Activated naive CD8-positive, alpha-beta T cell treated with anti-CD3 and anti-CD28 coated beads, Interleukin-2, amount 50 U/mL, for 16 hours (primary cell): ENCODE data around the gene TRIM40.
A peak's percentile ranks its signal among the peaks of the same experiment; 100 is the strongest.
"Not testable (repeated sequence)": the region's sequence is repeated elsewhere in the genome, so short reads cannot be mapped to it uniquely, and the experiment has no call there.

Source experiments
- DNase-seq: peaks from one replicate; pipeline ENCODE4 v3.0.0-alpha.2; 2020; ENCODE audit warnings: low read depth, low spot score

TRIM40 gene

GRCh38 chr6:30113003-30113759 lies 22.8 kb upstream of the TRIM40 start, which contains the start of gene TRIM31:
TSS of gene TRIM31 (minus strand) at chr6:30113090. CDS start at chr6:30112805, 285 bp downstream.
- DNase-seq: no peak

GRCh38 chr6:30113841-30114240 lies 22.1 kb upstream of the TRIM40 start:
- DNase-seq: no peak

- no peak for DNase-seq
Measured at GRCh38 chr6:30116724-30117123, 19.2 kb upstream of the TRIM40 start.

GRCh38 chr6:30118691-30119090 lies 17.2 kb upstream of the TRIM40 start:
- DNase-seq: not testable (repeated sequence)

GRCh38 chr6:30121446-30122366 lies 14.2 kb upstream of the TRIM40 start:
- no peak for DNase-seq

GRCh38 chr6:30122515-30122914 lies 13.4 kb upstream of the TRIM40 start:
- no peak for DNase-seq

- DNase-seq: no peak
Measured at GRCh38 chr6:30127238-30128093, 8.5 kb upstream of the TRIM40 start.

- no peak for DNase-seq
Measured at GRCh38 chr6:30129265-30130178, 6.4 kb upstream of the TRIM40 start.

- no peak for DNase-seq
Measured at GRCh38 chr6:30130179-30130679, 5.7 kb upstream of the TRIM40 start.

GRCh38 chr6:30130887-30131862 lies 4.8 kb upstream of the TRIM40 start:
- DNase-seq: peak; percentile 6

- DNase-seq: no peak
Measured at GRCh38 chr6:30131947-30132497, 3.9 kb upstream of the TRIM40 start.

GRCh38 chr6:30135147-30135546 lies 793 bp upstream of the TRIM40 start:
- no peak for DNase-seq

- DNase-seq: no peak
Measured at GRCh38 chr6:30136570-30137286, 788 bp downstream of the TRIM40 start.

- not testable (repeated sequence) for DNase-seq
Measured at GRCh38 chr6:30140240-30140639, 4.3 kb downstream of the TRIM40 start.

- no peak for DNase-seq
Measured at GRCh38 chr6:30142665-30143064, 6.7 kb downstream of the TRIM40 start.

- no peak for DNase-seq
Measured at GRCh38 chr6:30143780-30144179, 7.8 kb downstream of the TRIM40 start.

- DNase-seq: no peak
Measured at GRCh38 chr6:30144811-30145210, 8.9 kb downstream of the TRIM40 start.

GRCh38 chr6:30145818-30146217 lies 9.9 kb downstream of the TRIM40 start:
- DNase-seq: no peak
